Measurements from ENCODE around the gene YEATS4. TPM values are rescaled to one million over a fixed set of nuclear protein-coding genes. Genes with fewer than 3 reads are reported as not detected.

The YEATS4 gene
- total and polyA plus RNA-seq, 9 of the 15 experiments (the other 6 are each of a cell fraction or from before 2014, with no cell fraction given), result 25.9 to 92.2 (median 49.2) TPM

- in situ Hi-C loops (cut with MboI) (no loop called here), intact Hi-C loops (cut with micrococcal nuclease) (loop anchor here (1.0 kb wide), 1 partner anchor 225 kb away; the partner anchor contains the start of gene CCT2)
- H3K27me3 ChIP-seq (ENCODE audit: control insufficient read depth in 2 of 2, insufficient read depth in 2 of 2, low read length in 2 of 2), result no peaks in the 10 kb centered on the region
- H3K9me3 ChIP-seq (replicated peaks; ENCODE audit: control insufficient read depth, insufficient read depth, low read depth, low read length), result no peaks in the 10 kb centered on the region
- H3K79me2 ChIP-seq (ENCODE audit: control insufficient read depth, insufficient read depth, low read length), result peaks cover 38% of the 10 kb centered on the region
- WGBS (ENCODE audit: insufficient coverage, low coverage, missing lambda C conversion rate), result 1% methylated on average over 10 of the region's 10 CpGs
- H4K20me1 ChIP-seq (replicated peaks; ENCODE audit: control insufficient read depth, insufficient read depth, low read length), result no peaks in the 10 kb centered on the region
- peak overlapping the region; percentile 52 for H3K4me3 ChIP-seq
- ChIA-PET POLR2A (interaction anchor here (0.6 to 1.4 kb wide), 5 partner anchors 9 to 284 kb away, joined by 3 to 4 read pairs (median 3); no protein-coding TSS in a partner anchor), CTCF (ENCODE audit: low intra/inter-chr PET ratio) (no interaction called here)
- peaks cover 25% of the 10 kb centered on the region; the same call in 2 of the 3 replicates for H3K36me3 ChIP-seq (ENCODE audit: control insufficient read depth, insufficient read depth, low read length)
- no peak for FAIRE-seq
- ATAC-seq, result no peak
- BruUV-seq (replicated peaks), result TSS peak; percentile 84
- H3K27ac ChIP-seq (ENCODE audit: extremely low read depth, low read depth, low read length), result peak overlapping the region; percentile 95
- DNase-seq (ENCODE audit: extremely low read depth in 1 of 4, low spot score in 3 of 4), result no peak
- H3K9me1 ChIP-seq (ENCODE audit: control insufficient read depth, insufficient read depth, low read length), result no peaks in the 10 kb centered on the region
- H2AFZ ChIP-seq (ENCODE audit: low read depth, low read length), result peak overlapping the region; percentile 94
- H3K4me2 ChIP-seq (ENCODE audit: insufficient read depth, low read length), result peak overlapping the region; percentile 98
- peaks cover 8 to 12% of the 10 kb centered on the region in 2 experiments; a peak in 3 of 5 replicates for H3K4me1 ChIP-seq (replicated peaks in 1 of 2; ENCODE audit: control insufficient read depth in 2 of 2, insufficient read depth in 2 of 2, low read length in 2 of 2)
- H3K9ac ChIP-seq (ENCODE audit: insufficient read depth in 1 of 2, low read depth in 2 of 2, low read length in 2 of 2), result peak overlapping the region; percentile 96 to 99
- TF ChIP-seq ZNF76 (CRISPR knock-in tag; IDR thresholded peaks at IDR 0.05; ENCODE audit: borderline replicate concordance) (no peak), MYBL2 (IDR thresholded peaks at IDR 0.05; ENCODE audit: low read depth) (no peak), MYBL2 (CRISPR knock-in tag; IDR thresholded peaks at IDR 0.05; ENCODE audit: borderline replicate concordance) (no peak), TSC22D4 (tag; IDR thresholded peaks at IDR 0.05) (no peak), HNRNPLL (IDR thresholded peaks at IDR 0.05; ENCODE audit: low read depth, low read length, poor library complexity, severe bottlenecking) (no peak), YBX1 (IDR thresholded peaks at IDR 0.05) (no peak), ZC3H4 (CRISPR knock-in tag; IDR thresholded peaks at IDR 0.05; ENCODE audit: borderline replicate concordance) (no peak), E2F6 (IDR thresholded peaks at IDR 0.05; ENCODE audit: borderline replicate concordance in 1 of 2, extremely low read depth in 1 of 2, insufficient read depth in 1 of 2, insufficient read length in 1 of 2, low read depth in 1 of 2, low read length in 1 of 2, poor library complexity in 1 of 2, severe bottlenecking in 1 of 2) (no peak), ZNF395 (CRISPR knock-in tag; IDR thresholded peaks at IDR 0.05) (0 out of 2 replicates have a peak, but pooled peaks have one; percentile 59), ARID1B (IDR thresholded peaks at IDR 0.05) (no peak), HLTF (IDR thresholded peaks at IDR 0.05) (no peak), HDAC1 (IDR thresholded peaks at IDR 0.05) (no peak), TBL1XR1 (IDR thresholded peaks at IDR 0.05; ENCODE audit: low read length in 2 of 2) (no peak), CEBPZ (IDR thresholded peaks at IDR 0.05; ENCODE audit: borderline replicate concordance, low read depth, low read length) (no peak), NR4A1 (CRISPR knock-in tag; IDR thresholded peaks at IDR 0.05) (no peak), NR4A1 (tag; IDR thresholded peaks at IDR 0.05) (no peak), MAFG (tag; conservative IDR thresholded peaks at IDR 0.05) (no peak), ATF7 (IDR thresholded peaks at IDR 0.05) (0 out of 2 replicates have a peak, but pooled peaks have one; percentile 7)
Observed at GRCh38 chr12:69360348-69360672, 767 bp downstream of the YEATS4 start.
